Keratinocyte (primary cell): Measurements from ENCODE around the gene DAGLA. TPM values are rescaled to one million over a fixed set of nuclear protein-coding genes. Genes with fewer than 3 reads are reported as not detected.

Experiments used
- DNase-seq: peaks from one replicate; pipeline ENCODE4 v3.0.0-alpha.2; 2011; ENCODE audit warnings: low read depth, missing footprints, low spot score
- FAIRE-seq: peaks from 2 replicates; lab custom pipeline; 2011; peaks lifted over from hg19 to GRCh38; lab: Jason Lieb, UNC
- H2AFZ ChIP-seq: 2 replicates; pipeline ENCODE4 v1.6.0; 2012; ENCODE audit warnings: low read length, control low read depth, inconsistent platforms; ENCODE audit not compliant: control insufficient read depth
- H3K27ac ChIP-seq: 2 replicates; pipeline ENCODE4 v1.5.1; 2011; ENCODE audit warnings: low read length; ENCODE audit not compliant: control insufficient read depth, insufficient read depth
- H3K27me3 ChIP-seq: 3 replicates; pipeline ENCODE4 v1.6.0; 2011; ENCODE audit warnings: low read length; ENCODE audit not compliant: control insufficient read depth, insufficient read depth; ENCODE audit errors: extremely low read depth
- H3K36me3 ChIP-seq, 2 experiments: 2 replicates in 1 of 2; 3 replicates in 1 of 2; pipeline ENCODE4 v1.5.1; 2011; ENCODE audit warnings: low read length in 2 of 2, mild to moderate bottlenecking in 1 of 2; ENCODE audit not compliant: control insufficient read depth in 2 of 2, insufficient read depth in 2 of 2; ENCODE audit errors: extremely low read depth in 1 of 2
- H3K4me1 ChIP-seq: 3 replicates; pipeline ENCODE4 v1.5.1; 2011; ENCODE audit warnings: low read length; ENCODE audit not compliant: control insufficient read depth, insufficient read depth; ENCODE audit errors: extremely low read depth
- H3K4me2 ChIP-seq: 3 replicates; pipeline ENCODE4 v1.6.0; 2011; ENCODE audit warnings: low read depth, low read length; ENCODE audit not compliant: control insufficient read depth, insufficient read depth; ENCODE audit errors: extremely low read depth
- H3K4me3 ChIP-seq, 3 experiments: fragments of 200-600 bp in 1 of 3; sonication (generic) in 1 of 3; 2 replicates in 2 of 3; 3 replicates in 1 of 3; pipeline ENCODE4 v1.5.1; 2011 to 2016; ENCODE audit warnings: low read length in 3 of 3, mild to moderate bottlenecking in 3 of 3, control low read depth in 2 of 3, inconsistent platforms in 1 of 3, low read depth in 1 of 3, mixed read lengths in 1 of 3, mixed run types in 1 of 3, moderate library complexity in 1 of 3; ENCODE audit not compliant: control insufficient read depth in 2 of 3, insufficient read depth in 2 of 3; ENCODE audit errors: extremely low read depth in 1 of 3
- H3K79me2 ChIP-seq: 2 replicates; pipeline ENCODE4 v1.6.0; 2012; ENCODE audit warnings: low read length; ENCODE audit not compliant: control insufficient read depth, insufficient read depth
- H3K9ac ChIP-seq: 3 replicates; pipeline ENCODE4 v1.6.0; 2011; ENCODE audit warnings: low read length; ENCODE audit not compliant: control insufficient read depth, insufficient read depth; ENCODE audit errors: extremely low read depth
- H3K9me1 ChIP-seq: 3 replicates; pipeline ENCODE4 v1.6.0; 2011; ENCODE audit warnings: low read length; ENCODE audit not compliant: control insufficient read depth, insufficient read depth; ENCODE audit errors: extremely low read depth
- H3K9me3 ChIP-seq: 2 replicates; pipeline ENCODE4 v1.5.1; 2012; ENCODE audit warnings: low read depth, low read length; ENCODE audit not compliant: control insufficient read depth
- H4K20me1 ChIP-seq: 3 replicates; pipeline ENCODE4 v1.6.0; 2011; ENCODE audit warnings: low read length; ENCODE audit not compliant: control insufficient read depth, insufficient read depth; ENCODE audit errors: extremely low read depth
- CTCF ChIP-seq, 3 experiments: IDR thresholded peaks in 1 of 3; conservative IDR thresholded peaks in 1 of 3; optimal IDR thresholded peaks in 1 of 3; 2 replicates in 2 of 3; 3 replicates in 1 of 3; pipeline versions ENCODE3 to v1.5.1; 2011; ENCODE audit warnings: low read length in 3 of 3, mild to moderate bottlenecking in 3 of 3, moderate library complexity in 2 of 3, control low read depth in 1 of 3, inconsistent platforms in 1 of 3; ENCODE audit not compliant: insufficient read depth in 2 of 3; ENCODE audit errors: extremely low read depth in 1 of 3
- EZH2 ChIP-seq: IDR thresholded peaks from one replicate; pipeline ENCODE4 v1.6.1; 2012; ENCODE audit warnings: inconsistent platforms, mild to moderate bottlenecking, low read length, moderate library complexity
- dilution Hi-C: fragments of 300-500 bp; cut with MboI; formaldehyde crosslinking; loops from one replicate; pipeline ENCODE4 v1.7.0; 2020; ENCODE audit warnings: low sequenced_read_pairs; ENCODE audit not compliant: extremely low pct_ligation_motif_present
- polyA plus RNA-seq, 5 experiments: library from polyadenylated mRNA; depleted of rRNA in 3 of 5; stranded (reverse) in 3 of 5; stranded (forward) in 1 of 5; unstranded in 1 of 5; fragments of >200 nt; gene quantifications; 1 replicate in 1 of 5; 2 replicates in 3 of 5; 3 replicates in 1 of 5; pipeline versions ENCODE4 v1.2.1 to v1.2.3, GENCODE V29; 2011 to 2012; ENCODE audit warnings: missing spikeins in 2 of 5, low read depth in 1 of 5, low replicate concordance in 1 of 5

The DAGLA gene
- polyA plus RNA-seq, 1 donor (not counting 4 experiments of a cell fraction or from before 2014, with no cell fraction given), result 0.03 TPM

DNA sequence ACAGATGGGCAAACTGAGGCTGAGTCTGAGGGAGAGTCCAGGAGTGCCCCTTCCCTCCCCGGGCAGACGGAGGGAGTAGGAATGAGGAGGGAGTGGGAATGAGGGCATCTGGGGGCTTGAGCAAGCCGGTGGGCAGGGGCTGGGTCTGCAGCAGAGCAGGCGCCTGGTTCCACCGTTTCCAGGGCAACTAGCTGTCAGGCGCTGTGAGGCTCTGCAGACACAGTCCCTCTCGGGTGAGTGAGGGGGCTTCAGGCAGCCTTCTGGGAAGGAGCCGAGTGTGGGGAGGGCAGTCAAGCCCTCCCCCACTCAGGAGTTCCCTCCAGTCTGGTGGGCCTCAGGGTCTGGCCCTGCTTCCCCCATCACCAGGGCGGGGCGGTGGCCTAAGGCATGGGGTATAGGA, 93.2 kb downstream of the DAGLA start:
- no peak overlapping the region for H3K9ac ChIP-seq
- no peaks in the 10 kb centered on the region for H3K9me3 ChIP-seq
- H3K27ac ChIP-seq, result no peak overlapping the region
- H3K4me3 ChIP-seq, result no peak overlapping the region
- DNase-seq (no peak), FAIRE-seq (no peak)
- H3K4me1 ChIP-seq, result peaks cover 3% of the 10 kb centered on the region
- no peaks in the 10 kb centered on the region for H4K20me1 ChIP-seq
- dilution Hi-C loops, result no loop called here
- no peak overlapping the region for H2AFZ ChIP-seq
- no peak for TF ChIP-seq CTCF (optimal IDR thresholded peaks at IDR 0.05 in 1 of 3, IDR thresholded peaks at IDR 0.05 in 1 of 3, conservative IDR thresholded peaks at IDR 0.05 in 1 of 3; ENCODE audit: extremely low read depth in 1 of 3, insufficient read depth in 2 of 3, low read length in 3 of 3)
- TF ChIP-seq EZH2, result no peak
- peaks cover 9% of the 10 kb centered on the region for H3K27me3 ChIP-seq
- H3K36me3 ChIP-seq, result no peaks in the 10 kb centered on the region
- no peaks in the 10 kb centered on the region for H3K9me1 ChIP-seq
- H3K4me2 ChIP-seq, result no peak overlapping the region
- H3K79me2 ChIP-seq, result no peaks in the 10 kb centered on the region

GRCh38 chr11:61773809-61774208, 93.6 kb downstream of the DAGLA start:
- H3K4me1 ChIP-seq, result peaks cover 3% of the 10 kb centered on the region
- dilution Hi-C loops, result no loop called here
- no peak for FAIRE-seq

More at GRCh38 chr11:61773809-61774208, 93.6 kb downstream of the DAGLA start:
- Histone ChIP-seq H3K9me1 (no peaks in the 10 kb centered on the region), H2AFZ (no peak overlapping the region), H3K4me2 (no peak overlapping the region), H4K20me1 (no peaks in the 10 kb centered on the region), H3K9ac (no peak overlapping the region), H3K36me3 (no peaks in the 10 kb centered on the region), H3K27me3 (peaks cover 11% of the 10 kb centered on the region), H3K4me3 (no peak overlapping the region), H3K79me2 (no peaks in the 10 kb centered on the region), H3K9me3 (no peaks in the 10 kb centered on the region), H3K27ac (no peak overlapping the region)
- no peak for DNase-seq
- TF ChIP-seq EZH2, result no peak
- no peak for TF ChIP-seq CTCF (optimal IDR thresholded peaks at IDR 0.05 in 1 of 3, IDR thresholded peaks at IDR 0.05 in 1 of 3, conservative IDR thresholded peaks at IDR 0.05 in 1 of 3; ENCODE audit: extremely low read depth in 1 of 3, insufficient read depth in 2 of 3, low read length in 3 of 3)
